ENCODE measurements around the gene CAND2. TPM values are rescaled to one million over a fixed set of nuclear protein-coding genes. Genes with fewer than 3 reads are reported as not detected.

The CAND2 gene
- total RNA-seq, 1 donor from 2014 or later: 2.6 TPM

- DNase-seq (ENCODE audit: low read depth): no peak
- TF ChIP-seq, protein P1, sequence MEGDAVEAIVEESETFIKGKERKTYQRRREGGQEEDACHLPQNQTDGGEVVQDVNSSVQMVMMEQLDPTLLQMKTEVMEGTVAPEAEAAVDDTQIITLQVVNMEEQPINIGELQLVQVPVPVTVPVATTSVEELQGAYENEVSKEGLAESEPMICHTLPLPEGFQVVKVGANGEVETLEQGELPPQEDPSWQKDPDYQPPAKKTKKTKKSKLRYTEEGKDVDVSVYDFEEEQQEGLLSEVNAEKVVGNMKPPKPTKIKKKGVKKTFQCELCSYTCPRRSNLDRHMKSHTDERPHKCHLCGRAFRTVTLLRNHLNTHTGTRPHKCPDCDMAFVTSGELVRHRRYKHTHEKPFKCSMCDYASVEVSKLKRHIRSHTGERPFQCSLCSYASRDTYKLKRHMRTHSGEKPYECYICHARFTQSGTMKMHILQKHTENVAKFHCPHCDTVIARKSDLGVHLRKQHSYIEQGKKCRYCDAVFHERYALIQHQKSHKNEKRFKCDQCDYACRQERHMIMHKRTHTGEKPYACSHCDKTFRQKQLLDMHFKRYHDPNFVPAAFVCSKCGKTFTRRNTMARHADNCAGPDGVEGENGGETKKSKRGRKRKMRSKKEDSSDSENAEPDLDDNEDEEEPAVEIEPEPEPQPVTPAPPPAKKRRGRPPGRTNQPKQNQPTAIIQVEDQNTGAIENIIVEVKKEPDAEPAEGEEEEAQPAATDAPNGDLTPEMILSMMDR (IDR thresholded peaks at IDR 0.05; ENCODE audit: insufficient read depth, low read length, poor library complexity, severe bottlenecking): no peak
- Histone ChIP-seq H3K27me3 (ENCODE audit: control insufficient read depth, insufficient read depth, low read length) (no peaks in the 10 kb centered on the region), H3K4me3 (ENCODE audit: low read depth, low read length) (no peak overlapping the region), H3K36me3 (ENCODE audit: control insufficient read depth, insufficient read depth, low read length) (no peaks in the 10 kb centered on the region)
These were observed 2.8 kb upstream of the CAND2 start for GRCh38 chr3:12793701-12794100.

- TF ChIP-seq, protein P1 (IDR thresholded peaks at IDR 0.05; ENCODE audit: insufficient read depth, low read length, poor library complexity, severe bottlenecking): no peak
- peak overlapping the region; percentile 43 for H3K4me3 ChIP-seq (ENCODE audit: low read depth, low read length)
- no peaks in the 10 kb centered on the region for H3K36me3 ChIP-seq (ENCODE audit: control insufficient read depth, insufficient read depth, low read length)
- H3K27me3 ChIP-seq (ENCODE audit: control insufficient read depth, insufficient read depth, low read length): no peaks in the 10 kb centered on the region
- DNase-seq (ENCODE audit: low read depth): no peak
These were observed 828 bp downstream of the CAND2 start for GRCh38 chr3:12797124-12797891.

- TF ChIP-seq, protein P1 (IDR thresholded peaks at IDR 0.05; ENCODE audit: insufficient read depth, low read length, poor library complexity, severe bottlenecking): no peak
- no peak for DNase-seq (ENCODE audit: low read depth)
- no peaks in the 10 kb centered on the region for H3K27me3 ChIP-seq (ENCODE audit: control insufficient read depth, insufficient read depth, low read length)
- H3K36me3 ChIP-seq (ENCODE audit: control insufficient read depth, insufficient read depth, low read length): no peaks in the 10 kb centered on the region
- H3K4me3 ChIP-seq (ENCODE audit: low read depth, low read length): no peak overlapping the region
These were observed 1.5 kb downstream of the CAND2 start for GRCh38 chr3:12797892-12798558.

DNA sequence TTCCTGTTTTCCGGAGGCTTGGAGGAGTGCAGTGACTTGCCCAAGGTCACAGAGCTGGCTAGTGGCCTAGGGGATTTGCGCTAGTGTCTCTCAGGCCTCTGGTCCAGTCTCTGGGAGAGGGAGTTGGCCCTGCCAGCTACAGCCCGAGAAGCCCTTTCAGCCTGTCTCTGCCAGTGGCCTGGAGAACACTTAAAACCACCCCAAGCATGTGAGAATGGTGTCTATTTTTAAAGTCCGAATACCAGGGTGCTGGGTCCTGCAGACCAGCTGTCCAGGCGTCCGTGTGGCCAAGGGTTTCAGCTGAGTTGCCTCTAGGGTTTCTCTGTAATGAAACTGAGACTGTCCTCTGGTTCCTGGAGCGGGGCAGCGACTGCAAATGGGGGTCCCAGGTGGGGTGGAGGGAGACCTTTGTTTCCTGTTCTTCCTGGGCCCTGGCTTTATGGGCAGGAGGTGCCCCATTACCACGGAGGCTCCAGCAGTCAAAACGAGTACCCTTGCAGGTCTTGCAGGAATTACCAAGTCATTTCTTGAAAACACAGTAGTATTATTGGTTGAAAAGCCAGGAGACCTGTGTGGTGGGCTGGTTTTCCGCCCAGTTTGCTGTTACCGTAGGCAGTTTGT, 2.2 kb downstream of the CAND2 start:
- Histone ChIP-seq H3K27me3 (ENCODE audit: control insufficient read depth, insufficient read depth, low read length) (no peaks in the 10 kb centered on the region), H3K36me3 (ENCODE audit: control insufficient read depth, insufficient read depth, low read length) (no peaks in the 10 kb centered on the region), H3K4me3 (ENCODE audit: low read depth, low read length) (no peak overlapping the region)
- TF ChIP-seq, protein P1 (IDR thresholded peaks at IDR 0.05; ENCODE audit: insufficient read depth, low read length, poor library complexity, severe bottlenecking): no peak
- no peak for DNase-seq (ENCODE audit: low read depth)

- Histone ChIP-seq H3K4me3 (ENCODE audit: low read depth, low read length) (no peak overlapping the region), H3K36me3 (ENCODE audit: control insufficient read depth, insufficient read depth, low read length) (no peaks in the 10 kb centered on the region), H3K27me3 (ENCODE audit: control insufficient read depth, insufficient read depth, low read length) (no peaks in the 10 kb centered on the region)
- DNase-seq (ENCODE audit: low read depth): no peak
- TF ChIP-seq, protein P1 (IDR thresholded peaks at IDR 0.05; ENCODE audit: insufficient read depth, low read length, poor library complexity, severe bottlenecking): no peak
These were observed 3.3 kb downstream of the CAND2 start for GRCh38 chr3:12799525-12800440.
